ENCODE results near the gene ZNF407.

- TF ChIP-seq POLR2AphosphoS5 (IDR thresholded peaks at IDR 0.05) (no peak), CTCF (IDR thresholded peaks at IDR 0.05) (no peak), POLR2A (IDR thresholded peaks at IDR 0.05) (no peak), EP300 (IDR thresholded peaks at IDR 0.05) (no peak)
These were observed 91.6 kb downstream of the ZNF407 start for GRCh38 chr18:74689251-74689650.

Measured in stomach (tissue), 4 donors.